ENCODE data around the gene CTSS. TPM values are rescaled to one million over a fixed set of nuclear protein-coding genes. Genes with fewer than 3 reads are reported as not detected.

The CTSS gene
- total and polyA plus RNA-seq, 2 donors (not counting 1 experiment from before 2014, with no cell fraction given): 106 to 221 TPM

- peaks cover 11% of the 10 kb centered on the region for H3K4me1 Mint-ChIP-seq
- H3K4me3 ChIP-seq (ENCODE audit: control extremely low read depth in 1 of 5, extremely low read depth in 1 of 5, insufficient read depth in 1 of 5, low read depth in 2 of 5, low read length in 4 of 5): no peak within 1 kb of the TSS
- H3K4me2 ChIP-seq (replicated peaks; ENCODE audit: low read depth, low read length, poor library complexity, severe bottlenecking): peak within 1 kb of the TSS; percentile 5
- ChIA-PET CTCF (interaction anchor here (0.6 to 1.3 kb wide), 2 partner anchors 187 to 345 kb away, joined by 3 read pairs; no protein-coding TSS in a partner anchor), POLR2A (no interaction called here)
- no peak within 1 kb of the TSS for H3K27ac ChIP-seq (ENCODE audit: low read length in 2 of 2)
- no peak within 1 kb of the TSS for H3K4me3 Mint-ChIP-seq
- no peaks in the 10 kb centered on the region for H4K20me1 ChIP-seq (ENCODE audit: control insufficient read depth, insufficient read depth, low read length, poor library complexity, severe bottlenecking)
- TF ChIP-seq CTCF (IDR thresholded peaks at IDR 0.05) (no peak), EZH2 (IDR thresholded peaks at IDR 0.05; ENCODE audit: borderline replicate concordance, insufficient read depth, low read depth, low read length, poor library complexity, severe bottlenecking) (no peak)
- no peak within 1 kb of the TSS for H3K27ac Mint-ChIP-seq
- H3K9me3 Mint-ChIP-seq (ENCODE audit: insufficient read depth): no peaks in the 10 kb centered on the region
- H3K9ac ChIP-seq (ENCODE audit: low read length): no peak within 1 kb of the TSS
- H2AFZ ChIP-seq (ENCODE audit: insufficient read depth, low read depth, low read length, poor library complexity, severe bottlenecking): no peak within 1 kb of the TSS
- no peaks in the 10 kb centered on the region for H3K27me3 Mint-ChIP-seq
- ATAC-seq (ENCODE audit: low read depth) (no peak), DNase-seq (no peak)
- no peaks in the 10 kb centered on the region for H3K79me2 ChIP-seq (ENCODE audit: control insufficient read depth, insufficient read depth, low read length)
- H3K27me3 ChIP-seq (replicated peaks in 1 of 4; ENCODE audit: control extremely low read depth in 1 of 4, control insufficient read depth in 3 of 4, insufficient read depth in 4 of 4, low read length in 3 of 4): no peaks in the 10 kb centered on the region
- H3K9me3 ChIP-seq (ENCODE audit: control extremely low read depth in 1 of 3, control insufficient read depth in 2 of 3, insufficient read depth in 1 of 3, low read length in 2 of 3): no peaks in the 10 kb centered on the region
- intact Hi-C loops (cut with micrococcal nuclease): no loop called here
- peaks cover 3 to 27% of the 10 kb centered on the region in 2 experiments for H3K36me3 ChIP-seq (replicated peaks in 1 of 2; ENCODE audit: control extremely low read depth in 1 of 2, control insufficient read depth in 1 of 2, extremely low read depth in 1 of 2, insufficient read depth in 2 of 2, low read length in 1 of 2)
- WGBS (ENCODE audit: insufficient coverage): 80% methylated on average over 6 of the region's 7 CpGs
- peaks cover 0 to 5% of the 10 kb centered on the region in 2 donors for H3K4me1 ChIP-seq (ENCODE audit: control insufficient read depth in 2 of 2, insufficient read depth in 2 of 2, low read length in 2 of 2)
These were observed 42.5 kb upstream of the CTSS start, which contains the start of gene CTSK for GRCh38 chr1:150808121-150808520. Gene CTSK, minus strand, starts transcription at chr1:150808260. Its CDS starts 1,455 bp downstream, at chr1:150806805.

GRCh38 chr1:150807249-150808023, 41.9 kb upstream of the CTSS start:
- H3K36me3 ChIP-seq (replicated peaks in 1 of 2; ENCODE audit: control extremely low read depth in 1 of 2, control insufficient read depth in 1 of 2, extremely low read depth in 1 of 2, insufficient read depth in 2 of 2, low read length in 1 of 2): peaks cover 0 to 20% of the 10 kb centered on the region in 2 experiments
- no peaks in the 10 kb centered on the region for H4K20me1 ChIP-seq (ENCODE audit: control insufficient read depth, insufficient read depth, low read length, poor library complexity, severe bottlenecking)
- H3K27ac ChIP-seq (ENCODE audit: low read length in 2 of 2): no peak overlapping the region
- H3K27me3 ChIP-seq (replicated peaks in 1 of 4; ENCODE audit: control extremely low read depth in 1 of 4, control insufficient read depth in 3 of 4, insufficient read depth in 4 of 4, low read length in 3 of 4): no peaks in the 10 kb centered on the region
- H3K4me3 Mint-ChIP-seq: no peak overlapping the region
- H3K4me1 ChIP-seq (ENCODE audit: control insufficient read depth in 2 of 2, insufficient read depth in 2 of 2, low read length in 2 of 2): peaks cover 0 to 5% of the 10 kb centered on the region in 2 donors
- intact Hi-C loops (cut with micrococcal nuclease): no loop called here
- no peak for TF ChIP-seq EZH2 (IDR thresholded peaks at IDR 0.05; ENCODE audit: borderline replicate concordance, insufficient read depth, low read depth, low read length, poor library complexity, severe bottlenecking)
- no peaks in the 10 kb centered on the region for H3K27me3 Mint-ChIP-seq
- peak overlapping the region; percentile 5 for H3K4me2 ChIP-seq (replicated peaks; ENCODE audit: low read depth, low read length, poor library complexity, severe bottlenecking)
- H3K79me2 ChIP-seq (ENCODE audit: control insufficient read depth, insufficient read depth, low read length): no peaks in the 10 kb centered on the region
- ChIA-PET POLR2A (no interaction called here), CTCF (interaction anchor here (0.6 kb wide), 1 partner anchor 188 kb away, joined by 3 read pairs; no protein-coding TSS in a partner anchor)
- DNase-seq (no peak), ATAC-seq (ENCODE audit: low read depth) (no peak)
- WGBS (ENCODE audit: insufficient coverage): 0% methylated on average over 4 of the region's 7 CpGs
- H3K4me1 Mint-ChIP-seq: peaks cover 11% of the 10 kb centered on the region
- H3K9ac ChIP-seq (ENCODE audit: low read length): no peak overlapping the region
- H3K4me3 ChIP-seq (ENCODE audit: control extremely low read depth in 1 of 5, extremely low read depth in 1 of 5, insufficient read depth in 1 of 5, low read depth in 2 of 5, low read length in 4 of 5): no peak overlapping the region
- no peaks in the 10 kb centered on the region for H3K9me3 ChIP-seq (ENCODE audit: control extremely low read depth in 1 of 3, control insufficient read depth in 2 of 3, insufficient read depth in 1 of 3, low read length in 2 of 3)
- no peak overlapping the region for H3K27ac Mint-ChIP-seq
- no peaks in the 10 kb centered on the region for H3K9me3 Mint-ChIP-seq (ENCODE audit: insufficient read depth)
- H2AFZ ChIP-seq (ENCODE audit: insufficient read depth, low read depth, low read length, poor library complexity, severe bottlenecking): no peak overlapping the region

Measured in B cell (primary cell).